Activated CD4-positive, alpha-beta T cell treated with anti-CD3 and anti-CD28 coated beads, Interleukin-10, Interleukin-2, amounts not matched to agents 100 ng/mL and 50 ng/mL, durations not matched to agents 16 hours and 8 hours (primary cell): ENCODE measurements around the gene SBK1.

Source experiments
- DNase-seq: peaks from one replicate; pipeline ENCODE4 v3.0.0-alpha.2; 2020

The SBK1 gene

DNA sequence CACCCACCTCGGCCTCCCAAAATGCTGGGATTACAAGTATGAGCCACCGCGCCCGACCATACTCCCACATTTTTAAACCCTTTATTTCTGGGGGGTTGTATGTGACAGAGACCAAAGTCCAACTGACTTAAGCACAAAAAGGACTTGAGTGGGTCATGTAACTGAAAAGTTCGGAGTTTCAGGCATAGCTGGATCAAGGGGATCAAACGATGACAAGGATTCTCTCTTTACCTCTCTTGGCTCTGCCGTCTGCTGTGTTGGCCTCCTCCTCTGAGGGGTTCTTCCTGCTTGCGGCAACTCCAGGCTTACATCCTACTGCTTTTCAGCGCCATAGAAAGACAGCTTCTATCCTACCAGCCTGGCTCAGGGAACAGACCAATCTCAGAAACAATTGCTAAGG is 9.2 kb upstream of the SBK1 start:
- no peak for DNase-seq

DNA sequence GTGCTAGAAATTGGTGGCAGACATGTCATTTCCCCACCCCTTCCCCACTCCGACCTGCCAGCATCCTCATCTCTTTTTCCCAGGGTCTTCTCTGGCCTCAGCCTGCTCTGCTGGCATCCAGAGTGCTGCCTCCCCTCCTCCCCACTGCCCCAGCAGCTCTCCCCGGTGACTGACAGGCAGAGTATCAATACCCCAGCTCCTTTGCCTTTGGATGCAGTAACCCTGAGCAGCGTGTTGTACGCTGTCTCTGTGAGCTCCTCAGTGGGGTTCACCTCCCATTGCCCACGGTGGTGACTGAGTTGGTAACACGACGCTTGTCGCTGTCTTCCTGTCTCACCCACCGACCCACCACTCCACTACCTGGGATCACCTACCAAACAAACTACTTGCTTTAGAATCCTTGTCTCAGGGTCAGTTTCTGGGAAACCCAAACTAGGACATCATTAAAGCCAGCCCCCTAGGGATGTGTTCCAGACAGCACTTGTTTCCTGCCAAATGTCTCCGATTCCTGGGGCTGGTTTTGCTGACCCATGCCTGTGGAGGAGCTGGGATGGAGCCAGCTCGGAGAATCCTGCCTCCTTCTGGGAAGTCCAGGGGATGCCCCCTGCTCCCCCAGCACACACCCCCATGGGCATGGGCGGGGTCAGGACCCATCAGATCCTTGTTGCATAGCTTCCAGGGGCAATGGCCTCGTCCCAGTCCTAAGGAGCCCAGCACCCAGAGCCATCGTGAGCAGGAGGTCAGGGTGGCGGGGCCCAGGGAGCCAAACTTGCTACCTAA is 8.3 kb upstream of the SBK1 start:
- DNase-seq: no peak

DNA sequence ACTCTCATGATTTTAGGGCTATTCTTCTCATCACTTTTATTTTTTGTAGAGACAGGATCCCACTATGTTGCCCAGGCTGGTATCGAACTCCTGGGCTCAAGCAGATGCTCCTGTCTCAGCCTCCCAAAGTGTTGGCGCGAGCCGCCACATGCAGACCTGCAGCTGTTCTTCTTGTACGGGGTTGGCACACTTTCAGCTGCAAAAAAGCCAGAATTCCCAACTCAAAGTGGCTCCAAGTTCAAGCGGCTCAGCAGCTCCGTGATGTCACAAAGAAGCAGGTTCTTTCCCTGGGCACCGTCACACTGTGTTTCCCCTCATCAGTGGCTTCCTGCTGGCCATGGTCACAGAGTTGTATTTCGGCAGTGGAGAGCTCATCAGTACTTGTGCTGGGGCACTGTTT is 6.7 kb upstream of the SBK1 start:
- DNase-seq: no peak

DNA sequence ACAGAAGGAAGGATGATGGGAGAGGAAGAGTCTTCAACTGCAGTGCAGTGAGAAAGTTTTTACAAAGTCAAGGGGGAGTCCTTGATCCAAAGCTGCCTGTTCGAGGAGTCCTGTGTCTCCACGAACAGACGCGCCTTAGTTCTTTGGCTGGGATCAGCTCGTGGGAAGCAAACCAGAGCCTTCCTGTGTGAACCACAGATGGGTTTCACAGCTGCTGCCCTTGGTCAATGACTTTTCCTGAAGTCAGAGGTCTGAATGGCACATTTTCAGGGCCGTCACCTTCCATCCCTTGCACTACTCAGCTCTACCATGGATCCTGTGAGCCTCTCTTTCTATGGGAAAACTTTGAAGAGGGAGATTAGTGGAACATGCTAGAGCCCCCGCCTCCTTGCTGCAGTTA is 4.2 kb upstream of the SBK1 start:
- no peak for DNase-seq

DNA sequence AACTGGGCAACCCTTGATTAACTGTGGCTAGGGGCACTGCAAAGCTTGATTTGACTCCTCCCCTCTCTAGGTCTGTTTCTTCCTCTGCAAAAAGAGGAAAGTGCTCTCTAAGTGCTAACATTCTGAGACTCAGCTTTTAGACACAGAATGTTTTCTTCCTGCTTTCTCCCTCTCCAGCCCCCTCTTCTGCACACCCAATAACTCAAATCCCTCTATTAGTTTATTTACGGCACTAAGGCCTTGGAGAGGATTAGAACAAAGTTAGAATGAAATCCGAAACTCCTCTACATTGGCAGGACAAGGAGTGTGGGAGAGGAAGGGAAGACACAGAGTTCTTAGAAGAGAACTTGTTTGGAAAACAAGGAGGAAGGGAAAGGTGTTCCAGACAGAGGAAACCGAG is 3.3 kb upstream of the SBK1 start:
- no peak for DNase-seq

DNA sequence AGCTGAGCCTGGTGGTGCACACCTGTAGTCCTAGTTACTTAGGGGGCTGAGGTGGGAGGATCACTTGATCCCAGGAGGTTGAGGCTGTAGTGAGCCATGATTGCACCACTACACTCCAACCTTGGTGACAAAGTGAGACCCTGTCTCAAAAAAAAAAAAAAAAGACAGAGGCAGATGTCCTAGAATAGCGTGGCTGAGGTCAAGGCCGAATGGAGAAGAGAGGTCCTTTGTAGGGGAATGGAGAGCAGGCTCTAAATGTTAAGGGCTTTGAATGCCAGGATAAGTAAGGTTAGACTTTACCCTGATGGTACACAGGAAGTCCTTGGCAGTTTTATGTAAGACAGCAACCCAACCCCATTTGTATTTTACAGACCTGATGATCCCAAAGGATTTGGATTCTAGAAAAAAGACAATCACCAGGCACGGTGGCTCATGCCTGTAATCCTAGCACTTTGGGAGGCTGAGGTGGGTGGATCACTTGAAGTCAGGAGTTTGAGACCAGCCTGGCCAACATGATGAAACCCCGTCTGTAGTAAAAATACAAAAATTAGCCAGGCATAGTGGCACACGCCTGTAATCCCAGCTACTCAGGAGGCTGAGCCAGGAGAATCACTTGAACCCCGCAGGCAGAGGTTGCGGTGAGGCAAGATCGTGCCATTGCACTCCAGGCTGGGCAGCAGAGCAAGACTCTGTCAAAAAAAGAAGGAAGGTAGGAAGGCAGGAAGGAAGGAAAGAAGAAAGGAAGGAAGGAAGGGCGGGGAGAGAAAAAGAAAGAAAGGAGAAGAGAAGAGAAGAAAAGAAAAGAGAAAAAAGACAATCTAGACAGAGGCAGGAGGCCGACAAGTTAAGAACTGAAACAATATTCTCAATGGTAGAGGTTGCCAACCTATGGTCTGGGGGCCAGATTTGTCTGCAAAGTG is 2.1 kb upstream of the SBK1 start:
- DNase-seq: no peak

DNA sequence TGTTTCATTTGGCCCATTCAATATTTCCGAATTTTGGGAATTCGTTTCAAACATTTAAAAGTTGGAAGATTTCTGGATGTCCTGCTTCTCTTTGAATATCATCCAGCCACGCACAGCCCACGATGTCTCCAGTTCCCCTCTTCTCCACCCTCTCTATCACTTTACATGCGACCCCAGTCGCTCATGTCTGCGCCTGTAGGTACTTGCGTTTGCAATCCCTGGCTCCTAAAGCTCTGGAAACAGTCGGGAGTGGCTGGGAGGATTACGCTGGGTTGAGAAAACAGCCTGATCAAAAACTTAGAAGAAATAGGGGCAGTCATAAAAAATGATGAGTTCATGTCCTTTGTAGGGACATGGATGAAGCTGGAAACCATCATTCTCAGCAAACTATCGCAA is 1.5 kb upstream of the SBK1 start:
- no peak for DNase-seq

DNA sequence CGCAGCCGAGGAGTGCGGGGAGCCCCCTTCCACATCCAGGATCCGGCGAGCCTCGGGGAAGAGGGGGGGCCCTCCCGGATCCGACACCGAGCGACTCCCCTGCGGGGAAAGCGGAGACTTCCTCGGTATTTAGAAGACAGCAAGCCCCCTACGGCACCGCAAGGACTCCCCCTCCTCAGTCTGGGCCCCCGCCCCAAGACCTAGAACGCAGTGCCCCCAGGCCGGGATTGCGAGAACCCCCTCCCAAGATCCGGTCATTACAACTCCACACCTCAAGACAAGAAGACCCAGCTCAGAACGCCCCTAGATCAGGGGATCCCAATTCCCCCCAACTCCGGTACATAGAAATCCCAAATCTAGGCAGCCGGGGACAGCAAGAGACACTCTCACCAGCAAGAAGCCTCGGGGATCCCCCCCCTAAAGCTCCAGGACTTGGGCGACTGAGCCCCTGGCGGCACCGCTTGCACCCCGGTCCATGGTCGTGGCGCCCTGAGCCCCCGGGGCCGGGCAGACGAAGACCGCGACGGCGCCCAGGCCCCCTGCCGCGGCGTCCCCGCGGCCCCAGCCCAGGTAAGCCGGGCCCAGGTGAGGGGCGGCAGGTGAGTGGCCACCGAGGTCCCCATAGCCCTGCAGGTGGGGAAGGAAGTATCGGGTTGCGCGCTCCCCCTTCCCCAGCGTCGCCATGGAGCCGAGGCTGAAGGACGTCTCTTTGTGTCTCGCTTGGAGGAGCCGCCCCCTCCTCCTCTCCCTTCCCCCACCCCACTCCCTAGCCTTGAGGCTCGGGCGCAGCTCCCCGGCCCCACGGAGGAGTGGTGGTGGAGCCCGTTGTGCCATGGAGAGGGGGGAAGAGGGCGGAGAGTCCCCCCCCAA is 641 bp downstream of the SBK1 start:
- no peak for DNase-seq

DNA sequence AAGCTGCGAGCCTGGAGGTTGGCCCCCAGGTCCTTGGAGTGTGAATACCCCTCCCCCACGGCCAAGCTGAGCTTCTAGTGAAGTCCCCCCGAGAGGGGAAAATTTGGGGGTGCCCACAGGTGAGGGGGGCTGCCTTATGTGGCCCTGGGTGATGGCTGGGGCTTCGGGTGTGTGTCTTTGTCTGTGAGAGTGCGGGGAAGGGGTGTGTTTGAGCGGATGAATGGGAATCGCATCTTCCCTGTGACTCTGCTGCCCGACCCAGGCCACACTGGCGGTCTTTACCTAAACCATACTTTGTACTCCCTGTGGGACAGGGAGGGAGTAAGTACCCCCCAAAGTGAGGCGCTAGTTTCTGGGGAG is 1.3 kb downstream of the SBK1 start:
- no peak for DNase-seq

DNA sequence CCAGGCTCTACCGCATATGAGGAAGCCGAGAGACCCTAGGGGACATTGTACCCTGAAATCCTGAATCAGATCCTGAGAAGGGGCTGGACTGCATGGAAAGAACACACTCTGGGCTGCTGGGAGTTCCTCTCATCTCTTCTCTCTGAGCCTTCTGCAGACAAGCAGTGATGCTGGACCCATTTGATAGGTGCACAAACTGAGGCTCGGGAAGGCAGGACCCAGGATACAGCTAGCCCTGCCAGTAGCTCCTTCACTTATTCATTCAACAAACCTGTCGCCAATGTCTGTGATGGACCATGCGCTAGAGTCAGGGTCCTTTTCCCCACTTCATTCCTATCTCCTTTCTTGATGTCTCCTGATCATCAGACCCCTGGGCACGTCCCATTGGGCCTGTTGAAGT is 1.9 kb downstream of the SBK1 start:
- no peak for DNase-seq

DNA sequence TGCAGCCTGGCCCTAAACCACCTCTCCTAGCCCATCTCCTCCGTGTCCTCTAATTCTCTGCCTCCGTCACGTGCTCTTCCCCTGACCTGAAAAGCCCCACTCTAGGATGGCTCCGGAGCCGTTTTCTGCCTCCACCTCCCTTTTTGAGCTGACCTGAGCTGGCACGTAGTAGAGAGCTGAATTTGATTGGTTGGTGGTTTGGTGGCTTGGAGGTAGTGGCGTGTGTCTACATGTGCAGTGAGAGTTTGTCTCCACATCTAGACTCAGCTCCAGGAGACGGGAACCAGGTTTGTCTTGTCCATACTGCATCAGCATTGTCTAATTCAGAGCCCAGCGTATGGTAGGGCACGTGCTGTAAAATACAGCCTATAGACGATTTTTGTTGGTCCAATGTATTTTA is 3.0 kb downstream of the SBK1 start:
- no peak for DNase-seq

DNA sequence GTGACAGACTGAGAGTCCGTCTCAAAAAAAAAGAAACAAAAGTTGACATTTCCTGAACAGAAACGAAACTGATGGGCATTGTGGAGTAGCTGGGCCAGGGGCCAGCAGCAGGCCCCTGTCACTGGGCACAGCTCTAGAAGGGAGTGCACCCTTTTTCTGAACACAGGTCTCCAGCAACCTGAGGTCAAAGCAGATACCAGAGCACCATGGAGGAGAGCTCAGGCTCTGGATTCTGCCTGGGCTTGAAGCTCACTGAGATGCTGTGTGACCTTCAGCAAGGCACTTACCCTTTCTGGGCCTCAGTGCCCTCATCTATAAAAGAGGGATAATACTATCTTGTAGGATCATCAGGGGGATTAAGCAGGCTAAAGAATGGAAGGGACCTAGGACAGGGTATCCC is 5.0 kb downstream of the SBK1 start:
- no peak for DNase-seq

DNA sequence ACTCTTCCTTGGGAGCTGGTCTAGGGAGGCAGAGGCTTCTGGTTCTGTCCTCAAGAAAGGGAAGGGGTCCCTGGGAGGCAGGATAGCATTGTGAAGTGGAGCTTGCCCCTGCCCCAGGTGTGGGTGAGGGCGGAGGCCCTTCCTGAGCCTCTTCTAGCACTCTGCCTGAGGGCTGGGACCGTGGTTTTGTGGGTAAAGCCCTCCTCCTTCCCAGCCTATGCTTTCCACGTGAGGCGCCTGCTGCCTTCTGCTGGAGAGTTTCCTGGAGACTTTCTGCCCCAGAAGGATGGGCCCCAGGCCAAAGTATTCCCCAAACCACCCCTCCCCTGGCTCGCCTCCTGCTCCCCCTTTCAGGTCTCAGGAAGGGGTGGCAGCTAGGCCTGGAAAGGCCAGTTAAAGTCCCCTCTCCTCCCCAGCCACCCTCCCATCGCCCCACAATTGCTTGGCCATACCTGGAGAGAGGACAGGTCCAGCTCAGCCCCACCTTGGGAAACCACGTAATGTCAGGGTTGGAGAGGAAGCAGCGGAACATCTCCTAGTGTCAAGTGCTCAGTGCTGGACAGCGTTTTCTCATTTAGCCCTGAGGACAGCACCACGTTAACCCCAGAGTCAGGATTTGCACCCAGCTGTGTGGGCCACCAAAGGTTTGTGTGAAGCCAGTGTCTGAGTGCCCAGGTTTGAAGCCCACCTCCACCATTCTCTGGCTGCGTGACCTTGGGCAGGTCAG is 5.6 kb downstream of the SBK1 start:
- no peak for DNase-seq

DNA sequence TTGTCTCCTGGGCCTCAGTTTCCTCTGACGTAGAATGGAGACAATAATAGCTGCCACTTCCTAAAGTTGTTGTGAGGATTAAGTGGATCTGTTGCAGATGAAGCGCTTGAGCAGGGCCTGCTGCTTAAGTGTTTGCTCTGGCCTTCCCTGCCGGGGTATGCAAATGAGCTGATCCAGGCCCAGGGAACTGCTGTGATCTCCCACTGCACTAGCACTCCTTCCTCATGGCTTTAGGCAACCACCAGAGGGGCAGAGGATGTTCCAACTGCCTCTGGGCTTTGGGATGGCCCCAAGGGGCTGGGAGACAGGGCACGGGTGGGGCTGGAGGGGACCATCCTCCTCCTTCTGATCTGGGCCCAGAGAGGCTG is 6.2 kb downstream of the SBK1 start:
- DNase-seq: no peak

DNA sequence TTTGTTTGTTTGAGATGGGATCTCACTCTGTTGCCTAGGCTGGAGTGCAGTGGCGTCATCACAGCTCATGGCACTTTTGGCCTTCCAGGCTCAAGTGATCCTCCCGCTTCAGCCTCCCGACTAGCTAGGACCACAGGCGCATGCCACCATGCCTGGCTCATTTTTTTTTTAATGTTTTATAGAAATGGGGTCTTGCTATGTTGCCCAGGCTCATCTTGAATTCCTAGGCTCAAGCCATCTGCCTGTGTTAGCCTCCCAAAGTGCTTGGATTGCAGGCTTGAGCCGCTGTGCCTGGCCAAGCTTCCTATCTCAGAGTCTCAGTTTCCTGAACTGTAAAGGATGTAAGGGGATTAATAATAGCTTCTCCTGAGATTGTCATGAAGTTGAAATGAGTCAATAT is 8.0 kb downstream of the SBK1 start:
- no peak for DNase-seq

DNA sequence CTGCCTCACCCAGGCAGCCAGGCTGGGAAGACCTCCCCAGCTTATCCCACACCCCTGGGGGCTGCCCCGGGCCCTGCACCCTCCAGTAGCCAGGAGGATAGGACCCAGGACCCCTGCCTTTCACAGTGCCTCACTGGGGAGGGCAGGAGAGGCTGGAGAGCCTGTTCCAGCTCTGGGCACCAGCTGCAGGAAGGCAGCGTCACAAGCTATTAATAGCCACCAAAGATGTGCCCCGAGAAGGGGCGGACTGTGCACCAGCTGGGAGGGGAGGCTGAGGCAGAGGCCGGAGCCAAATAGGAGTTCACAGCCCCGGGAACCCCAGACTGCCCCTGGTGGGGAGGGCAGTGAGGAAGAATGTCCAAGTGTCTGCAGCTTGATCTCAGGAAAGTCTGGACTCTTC is 8.8 kb downstream of the SBK1 start:
- no peak for DNase-seq

DNA sequence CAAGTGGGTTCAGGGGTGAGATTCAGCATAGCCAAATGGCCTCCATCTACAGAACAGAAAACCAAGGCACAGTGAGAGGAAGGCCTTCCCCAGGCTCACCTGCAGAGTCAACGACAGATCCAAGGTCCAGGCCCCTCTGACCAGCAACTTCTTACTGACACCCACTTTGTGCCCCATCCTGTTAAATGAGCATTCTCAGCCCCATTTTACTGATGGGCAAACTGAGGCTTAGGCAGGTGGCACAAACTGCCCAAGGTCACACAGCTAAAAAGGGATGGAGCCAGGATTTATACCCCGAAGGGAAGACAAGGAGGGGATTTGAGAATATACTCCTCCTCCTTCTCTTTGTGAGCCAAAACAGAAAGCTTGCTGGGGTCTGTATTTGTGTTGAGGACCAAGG is 9.3 kb downstream of the SBK1 start:
- no peak for DNase-seq

DNA sequence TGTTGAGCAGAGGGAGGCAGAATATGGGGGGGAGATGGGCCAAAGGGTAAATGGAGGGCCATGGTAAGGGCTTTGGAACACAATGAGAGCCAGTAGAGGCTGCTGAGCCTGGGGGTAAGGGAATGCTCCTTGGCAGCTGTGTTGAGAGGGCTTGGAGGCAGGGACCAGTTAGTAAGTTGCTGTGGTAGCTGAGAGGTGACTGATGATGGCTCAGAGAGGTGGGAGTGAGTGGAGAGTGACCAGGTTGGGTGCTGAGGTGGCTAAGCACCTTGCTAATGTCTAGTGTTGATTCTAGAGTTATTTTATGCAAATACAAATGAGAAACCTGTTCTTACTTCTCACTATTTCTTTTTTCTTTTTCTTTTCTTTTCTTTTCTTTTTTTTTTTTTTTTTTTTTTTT is 10.8 kb downstream of the SBK1 start:
- no peak for DNase-seq

DNA sequence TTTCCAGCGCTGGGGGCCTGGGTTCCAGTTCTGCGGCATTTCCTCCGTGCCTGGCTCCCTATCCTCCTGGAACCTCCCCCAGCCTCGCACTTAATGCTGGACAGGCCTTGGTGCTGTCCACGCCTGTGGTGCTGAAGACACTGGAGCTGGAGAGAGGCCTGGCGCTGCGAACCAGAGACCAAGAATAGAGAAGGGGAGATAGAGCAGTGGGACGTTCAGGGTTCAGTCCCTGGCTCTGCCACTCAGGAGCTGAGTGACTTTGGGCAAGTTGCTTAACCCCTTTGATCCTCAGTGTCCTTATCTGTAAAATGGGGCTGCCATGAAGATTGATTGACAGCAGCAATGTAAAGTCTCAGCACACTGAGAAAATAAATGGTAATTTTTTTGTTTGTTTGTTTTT is 11.9 kb downstream of the SBK1 start:
- DNase-seq: no peak

DNA sequence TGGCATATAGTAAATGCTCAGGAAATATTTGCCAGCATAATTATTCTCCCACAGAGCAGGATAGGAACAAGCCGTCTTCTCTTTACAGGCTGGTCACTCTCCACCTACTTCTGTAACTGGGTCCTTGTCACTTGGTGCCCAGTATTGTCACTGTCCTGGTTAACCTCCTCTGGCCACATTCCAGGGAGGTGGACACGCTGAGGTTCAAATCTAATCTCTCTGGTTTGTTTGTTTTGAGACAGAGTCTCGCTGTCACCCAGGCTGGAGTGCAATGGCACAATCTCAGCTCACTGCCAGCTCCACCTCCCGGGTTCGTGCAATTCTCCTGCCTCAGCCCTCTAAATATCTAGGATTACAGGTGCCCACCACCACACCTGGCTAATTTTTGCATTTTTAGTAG is 15.6 kb downstream of the SBK1 start:
- no peak for DNase-seq

DNA sequence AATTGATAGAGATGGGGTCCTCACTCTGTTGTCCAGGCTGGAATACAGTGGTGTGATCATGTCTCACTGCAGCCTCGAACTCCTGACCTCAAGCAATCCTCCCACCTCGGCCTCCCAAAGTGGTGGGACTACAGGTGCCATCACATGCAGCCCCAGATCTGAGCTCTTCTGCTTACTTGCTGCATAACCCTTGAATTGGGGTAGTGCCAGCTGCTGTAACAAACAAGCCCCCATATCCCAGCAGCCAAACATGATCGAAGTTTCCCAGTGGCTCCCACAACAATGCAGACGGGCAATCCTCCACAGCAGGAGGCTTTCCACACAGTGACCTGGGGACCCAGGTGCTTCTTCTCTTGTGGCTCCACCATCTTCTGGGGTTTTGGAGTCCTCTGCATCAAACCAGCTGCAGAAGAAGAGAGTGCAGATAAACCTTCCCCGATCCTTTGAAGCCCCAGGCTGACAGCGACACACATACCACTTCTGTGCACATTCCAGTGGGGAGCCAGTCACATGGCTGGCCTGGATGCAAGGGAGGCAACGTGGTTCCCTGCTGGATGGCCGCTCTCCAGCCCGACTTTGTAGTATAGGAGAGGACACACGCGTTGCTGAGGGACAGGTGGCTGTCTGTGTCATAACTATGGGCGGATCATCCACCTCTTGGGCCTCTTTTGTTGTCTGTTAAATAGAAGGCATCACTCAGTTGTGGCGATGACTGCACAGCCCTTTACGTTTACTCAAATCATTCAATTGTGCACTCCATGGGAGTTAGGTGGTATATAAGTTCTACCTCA is 16.7 kb downstream of the SBK1 start:
- no peak for DNase-seq

DNA sequence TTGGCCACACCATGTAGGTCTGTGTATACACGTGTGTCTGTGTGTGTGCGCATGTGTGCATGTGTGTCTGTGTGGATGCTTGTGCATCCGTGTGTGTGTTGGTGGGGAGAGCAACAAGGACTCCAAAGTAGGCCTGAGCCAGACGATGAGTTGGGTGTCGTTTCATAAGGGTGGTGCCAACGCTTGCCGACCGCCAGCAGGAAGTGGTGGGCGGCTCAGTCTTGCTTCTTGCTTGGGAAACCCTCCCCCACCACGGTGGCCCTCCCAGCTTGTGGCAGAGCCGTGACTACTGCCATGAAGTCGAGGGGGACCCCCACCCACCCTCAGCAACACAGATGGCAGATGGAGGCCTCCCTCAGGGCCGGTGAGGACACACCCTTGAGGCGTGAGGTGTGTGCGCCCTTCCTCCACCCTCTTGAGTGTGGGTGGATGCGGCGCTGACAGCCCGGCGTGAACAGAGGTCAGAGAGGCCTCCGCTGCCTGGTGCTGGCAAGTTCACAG is 17.5 kb downstream of the SBK1 start:
- DNase-seq: peak; percentile 78
